Omental fat pad (tissue), 4 donors: Measurements from ENCODE around the gene ARPC5. TPM values are rescaled to one million over a fixed set of nuclear protein-coding genes. Genes with fewer than 3 reads are reported as not detected.

Experiments used
- ATAC-seq: fragments of 150-250 bp; one replicate; pipeline ENCODE4 v1.9.1; 2016; ENCODE audit warnings: mild to moderate bottlenecking, moderate library complexity; ENCODE audit not compliant: low FRiP score
- DNase-seq: peaks from one replicate; pipeline ENCODE4 v3.0.0-alpha.2; 2019; ENCODE audit warnings: low spot score
- total RNA-seq, 4 donors: library from RNA; depleted of rRNA; stranded (reverse); fragments of >200 nt; gene quantifications; one replicate each; pipeline ENCODE4 v1.1.0, GENCODE V29; 2016
- TF ChIP-seq, protein P1 (sequence below), 3 donors: fragments of 450-650 bp; IDR thresholded peaks; one replicate each; pipeline ENCODE4 v1.5.1; 2016 to 2017; ENCODE audit warnings: antibody characterized with exemption in 3 of 3, mild to moderate bottlenecking in 3 of 3, moderate library complexity in 2 of 3

The ARPC5 gene
- total RNA-seq, 4 donors from 2014 or later, result 68.7 to 99.2 (median 90.2) TPM

DNA sequence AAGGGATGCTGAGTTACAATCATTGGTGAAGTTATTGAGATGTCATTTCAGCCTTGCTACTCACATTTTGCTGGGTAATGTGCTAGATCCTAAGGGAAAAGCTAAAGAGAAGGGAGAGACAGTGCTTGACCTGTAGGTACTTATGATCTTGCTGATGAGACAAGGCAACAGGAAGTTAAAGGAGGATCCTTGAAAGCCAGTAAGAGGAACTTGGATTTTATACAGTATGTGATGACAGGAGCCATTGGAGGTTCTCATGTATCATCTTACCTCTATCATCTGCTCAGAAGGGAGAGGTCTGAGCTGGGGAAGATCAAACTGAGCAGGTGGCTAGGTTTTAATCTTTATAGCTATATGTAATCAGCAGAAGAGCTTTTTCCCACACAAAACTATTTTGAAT lies 11.2 kb upstream of the ARPC5 start:
- TF ChIP-seq, protein P1, sequence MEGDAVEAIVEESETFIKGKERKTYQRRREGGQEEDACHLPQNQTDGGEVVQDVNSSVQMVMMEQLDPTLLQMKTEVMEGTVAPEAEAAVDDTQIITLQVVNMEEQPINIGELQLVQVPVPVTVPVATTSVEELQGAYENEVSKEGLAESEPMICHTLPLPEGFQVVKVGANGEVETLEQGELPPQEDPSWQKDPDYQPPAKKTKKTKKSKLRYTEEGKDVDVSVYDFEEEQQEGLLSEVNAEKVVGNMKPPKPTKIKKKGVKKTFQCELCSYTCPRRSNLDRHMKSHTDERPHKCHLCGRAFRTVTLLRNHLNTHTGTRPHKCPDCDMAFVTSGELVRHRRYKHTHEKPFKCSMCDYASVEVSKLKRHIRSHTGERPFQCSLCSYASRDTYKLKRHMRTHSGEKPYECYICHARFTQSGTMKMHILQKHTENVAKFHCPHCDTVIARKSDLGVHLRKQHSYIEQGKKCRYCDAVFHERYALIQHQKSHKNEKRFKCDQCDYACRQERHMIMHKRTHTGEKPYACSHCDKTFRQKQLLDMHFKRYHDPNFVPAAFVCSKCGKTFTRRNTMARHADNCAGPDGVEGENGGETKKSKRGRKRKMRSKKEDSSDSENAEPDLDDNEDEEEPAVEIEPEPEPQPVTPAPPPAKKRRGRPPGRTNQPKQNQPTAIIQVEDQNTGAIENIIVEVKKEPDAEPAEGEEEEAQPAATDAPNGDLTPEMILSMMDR (IDR thresholded peaks at IDR 0.05), result no peak
- ATAC-seq, result no peak
- DNase-seq, result no peak

DNA sequence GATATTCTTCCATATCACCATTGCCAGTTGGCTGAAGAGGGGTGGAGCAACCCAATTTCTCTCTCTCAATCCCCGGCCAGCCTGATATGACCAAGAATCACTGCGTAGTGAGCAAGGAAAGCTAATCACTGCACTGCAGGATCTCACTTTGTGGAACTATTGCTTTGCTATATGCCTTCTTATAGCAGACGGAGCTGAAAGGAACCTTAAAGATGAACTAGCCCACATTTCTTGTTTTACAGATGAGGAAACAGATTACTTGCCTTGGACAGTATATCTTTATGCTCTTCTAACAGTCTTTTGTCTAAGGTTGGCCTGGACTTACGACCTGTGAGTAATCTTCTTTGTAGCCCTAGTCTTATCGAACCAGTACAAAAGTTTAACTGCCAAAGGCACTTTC lies 9.9 kb upstream of the ARPC5 start:
- ATAC-seq (no peak), DNase-seq (no peak)
- TF ChIP-seq, protein P1 (IDR thresholded peaks at IDR 0.05), result no peak

DNA sequence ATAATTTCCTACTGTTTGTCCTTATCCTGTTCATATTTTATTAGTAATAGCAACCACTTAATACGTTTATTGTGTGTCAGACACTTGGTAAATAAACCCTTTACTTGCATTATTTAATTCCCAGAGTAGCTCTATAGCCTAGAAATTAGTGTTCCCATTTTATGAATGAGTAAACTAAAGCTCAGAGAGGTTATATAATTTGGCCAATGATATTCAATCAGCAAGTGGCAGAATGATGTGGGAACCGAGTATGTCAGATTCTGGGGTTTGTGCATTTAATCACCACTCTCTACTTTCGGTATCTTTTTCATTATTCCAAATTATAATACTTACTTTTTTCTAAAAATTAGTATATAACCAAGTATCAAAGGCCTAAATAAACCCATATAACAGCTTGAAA lies 6.6 kb upstream of the ARPC5 start:
- TF ChIP-seq, protein P1 (IDR thresholded peaks at IDR 0.05), result no peak
- DNase-seq, result no peak
- no peak for ATAC-seq

DNA sequence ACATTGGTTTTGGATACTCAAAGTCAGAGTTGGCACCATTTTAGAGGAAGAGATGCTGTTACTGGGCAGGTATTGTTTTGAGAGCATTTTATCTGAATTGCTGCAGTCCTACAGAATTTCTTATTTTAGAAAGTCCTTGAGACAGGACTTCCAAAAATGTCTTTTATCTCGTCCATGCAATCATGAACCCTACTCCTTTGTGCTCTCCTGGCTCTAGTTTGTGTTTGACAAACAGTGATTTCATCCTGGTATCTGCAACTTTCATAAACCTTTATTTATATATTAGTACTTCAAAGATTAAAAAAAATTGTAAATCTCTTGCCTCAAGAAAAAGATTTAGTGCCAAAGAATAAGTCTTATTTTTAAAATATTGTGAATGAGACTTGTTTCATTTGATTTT lies 4.6 kb upstream of the ARPC5 start:
- ATAC-seq, result no peak
- TF ChIP-seq, protein P1 (IDR thresholded peaks at IDR 0.05), result no peak

DNA sequence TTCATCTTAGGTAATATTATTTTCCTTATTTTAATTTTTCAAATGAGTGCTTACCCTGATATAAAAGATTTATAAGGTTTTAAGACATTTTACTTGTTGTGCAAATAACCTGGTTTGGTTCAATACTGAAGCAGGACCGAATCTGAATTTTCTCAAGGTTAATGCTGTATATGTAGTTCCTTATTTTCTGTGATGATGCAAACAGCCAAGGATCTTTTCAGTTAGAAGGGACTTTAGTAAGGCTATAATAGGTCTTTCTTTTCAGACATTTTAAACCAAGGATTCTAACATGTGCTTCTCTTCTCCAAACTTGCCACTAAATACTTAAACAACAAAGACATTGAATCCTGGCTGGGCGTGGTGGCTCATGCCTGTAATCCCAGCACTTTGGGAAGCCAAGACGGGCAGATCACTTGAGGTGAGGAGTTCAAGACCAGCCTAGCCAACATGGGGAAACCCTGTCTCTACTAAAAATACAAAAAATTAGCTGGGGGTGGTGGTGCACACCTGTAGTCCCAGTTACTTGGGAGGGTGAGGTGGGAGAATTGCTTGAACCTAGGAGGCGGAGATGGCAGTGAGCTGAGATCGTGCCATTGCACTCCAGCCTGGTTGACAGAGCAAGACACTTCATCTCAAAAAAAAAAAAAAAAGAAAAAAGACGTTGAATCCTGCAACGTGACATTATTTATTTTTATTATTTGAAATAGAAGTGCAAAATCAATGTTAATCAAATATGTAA lies 3.2 kb upstream of the ARPC5 start:
- DNase-seq (no peak), ATAC-seq (no peak)
- TF ChIP-seq, protein P1 (IDR thresholded peaks at IDR 0.05), result no peak

More for the DNA sequence above, 4.6 kb upstream of the ARPC5 start:
- no peak for DNase-seq

DNA sequence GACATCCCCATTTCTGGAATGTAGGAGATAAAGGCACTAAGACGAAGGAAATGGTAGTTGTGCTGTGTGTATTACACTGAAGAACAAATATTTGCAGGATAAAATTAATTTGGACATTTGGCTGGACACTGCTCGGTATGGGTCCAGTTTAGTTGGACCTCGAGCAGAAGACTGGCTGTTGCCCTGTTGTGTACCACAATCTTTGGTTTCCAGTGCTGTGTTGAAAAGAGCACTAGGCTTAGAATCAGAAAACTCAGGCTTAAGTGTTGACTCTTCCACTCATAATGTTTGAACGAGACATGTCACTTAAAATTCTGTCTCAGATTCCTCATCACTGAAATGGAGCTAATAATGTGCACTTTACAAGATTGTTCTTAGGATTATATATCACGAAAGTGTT lies 1.2 kb upstream of the ARPC5 start:
- DNase-seq, result no peak
- ATAC-seq, result no peak
- TF ChIP-seq, protein P1 (IDR thresholded peaks at IDR 0.05), result no peak

DNA sequence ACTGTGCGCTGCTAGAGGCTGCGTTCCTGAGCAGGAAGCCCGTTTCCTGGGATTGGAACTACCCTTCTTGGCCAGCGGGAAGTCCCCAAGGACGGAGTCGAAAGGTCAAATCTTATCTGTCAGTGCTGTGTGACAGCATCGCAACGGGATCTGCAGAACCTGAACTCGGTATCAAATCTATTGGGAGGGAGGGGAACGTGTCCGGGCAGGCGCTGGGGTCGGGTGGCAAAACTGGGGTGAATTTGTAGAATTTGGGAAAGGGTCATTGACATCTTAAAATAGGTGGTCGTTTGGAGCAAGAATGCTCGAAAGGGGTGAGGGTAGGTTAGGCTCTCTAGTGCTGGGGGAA lies 725 bp upstream of the ARPC5 start:
- TF ChIP-seq, protein P1 (IDR thresholded peaks at IDR 0.05), result no peak
- DNase-seq, result no peak
- peak; percentile 0 for ATAC-seq
